Left hindlimb (tissue), 1 donor: ENCODE results near the gene INTS2.
"Not testable (repeated sequence)": the region's sequence is repeated elsewhere in the genome, so short reads cannot be mapped to it uniquely, and the experiment has no call there.

Experiments
- DNase-seq: peaks from one replicate; pipeline ENCODE4 v3.0.0-alpha.2; 2018

The INTS2 gene

GRCh38 chr17:61885865-61886264, 41.9 kb downstream of the INTS2 start:
- DNase-seq: not testable (repeated sequence)

- DNase-seq: no peak
Observed at GRCh38 chr17:61884864-61885263, 42.9 kb downstream of the INTS2 start.

- DNase-seq: no peak
Observed at GRCh38 chr17:61880589-61881102, 47.1 kb downstream of the INTS2 start.

- DNase-seq: no peak
Observed at GRCh38 chr17:61878984-61879612, 48.7 kb downstream of the INTS2 start.

- DNase-seq: no peak
Observed at GRCh38 chr17:61878520-61878919, 49.3 kb downstream of the INTS2 start.

GRCh38 chr17:61877837-61878236, 49.9 kb downstream of the INTS2 start:
- DNase-seq: no peak

- no peak for DNase-seq
Observed at GRCh38 chr17:61875804-61876203, 52.0 kb downstream of the INTS2 start.

GRCh38 chr17:61875285-61875684, 52.5 kb downstream of the INTS2 start:
- no peak for DNase-seq

- DNase-seq: no peak
Observed at GRCh38 chr17:61874075-61874474, 53.7 kb downstream of the INTS2 start.

GRCh38 chr17:61872099-61872498, 55.7 kb downstream of the INTS2 start:
- DNase-seq: no peak

- no peak for DNase-seq
Observed at GRCh38 chr17:61869138-61869537, 58.6 kb downstream of the INTS2 start.

- DNase-seq: no peak
Observed at GRCh38 chr17:61868074-61868473, 59.7 kb downstream of the INTS2 start.

- no peak for DNase-seq
Observed at GRCh38 chr17:61867033-61867432, 60.7 kb downstream of the INTS2 start.

GRCh38 chr17:61863801-61864126, 64.0 kb downstream of the INTS2 start:
- DNase-seq: no peak

- peak; percentile 96 for DNase-seq
Observed at GRCh38 chr17:61862975-61863800, 64.6 kb downstream of the INTS2 start, which contains the start of gene BRIP1. BRIP1 (minus strand) TSS chr17:61863528; CDS start chr17:61861539, 1,989 bp downstream.

- DNase-seq: no peak
Observed at GRCh38 chr17:61862105-61862574, 65.6 kb downstream of the INTS2 start.

GRCh38 chr17:61860397-61860796, 67.4 kb downstream of the INTS2 start:
- DNase-seq: not testable (repeated sequence)

GRCh38 chr17:61856035-61856434, 71.7 kb downstream of the INTS2 start:
- no peak for DNase-seq

- no peak for DNase-seq
Observed at GRCh38 chr17:61852857-61853256, 74.9 kb downstream of the INTS2 start.

- no peak for DNase-seq
Observed at GRCh38 chr17:61849674-61850073, 78.1 kb downstream of the INTS2 start.

- no peak for DNase-seq
Observed at GRCh38 chr17:61848896-61849295, 78.9 kb downstream of the INTS2 start.

GRCh38 chr17:61848247-61848646, 79.5 kb downstream of the INTS2 start:
- no peak for DNase-seq

- DNase-seq: no peak
Observed at GRCh38 chr17:61847659-61848058, 80.1 kb downstream of the INTS2 start.

- no peak for DNase-seq
Observed at GRCh38 chr17:61846761-61847375, 80.9 kb downstream of the INTS2 start.
